GM21381 (cell line): Measurements from ENCODE around the gene ULK4.

Experiments used
- ATAC-seq: cut with Tn5 transposase; IDR thresholded peaks from one replicate; pipeline ENCODE4 v1.9.1; 2021; ENCODE audit warnings: mild to moderate bottlenecking, moderate library complexity; ENCODE audit not compliant: unreplicated experiment

ULK4 gene

GRCh38 chr3:41508063-41508696, 453.7 kb downstream of the ULK4 start:
- no peak for ATAC-seq

- no peak for ATAC-seq
These were observed 454.4 kb downstream of the ULK4 start for GRCh38 chr3:41507336-41508062.

- no peak for ATAC-seq
These were observed 457.8 kb downstream of the ULK4 start for GRCh38 chr3:41503998-41504623.

- ATAC-seq, result no peak
These were observed 459.4 kb downstream of the ULK4 start for GRCh38 chr3:41502481-41502880.

- no peak for ATAC-seq
These were observed 459.9 kb downstream of the ULK4 start for GRCh38 chr3:41502023-41502422.

- no peak for ATAC-seq
These were observed 463.1 kb downstream of the ULK4 start for GRCh38 chr3:41498847-41499246.

GRCh38 chr3:41490360-41490759, 471.5 kb downstream of the ULK4 start:
- no peak for ATAC-seq

GRCh38 chr3:41489231-41489630, 472.7 kb downstream of the ULK4 start:
- ATAC-seq, result no peak

- ATAC-seq, result no peak
These were observed 473.4 kb downstream of the ULK4 start for GRCh38 chr3:41488501-41488900.

GRCh38 chr3:41485484-41485883, 476.4 kb downstream of the ULK4 start:
- ATAC-seq, result no peak

- ATAC-seq, result no peak
These were observed 479.8 kb downstream of the ULK4 start for GRCh38 chr3:41482134-41482533.

- ATAC-seq, result no peak
These were observed 483.6 kb downstream of the ULK4 start for GRCh38 chr3:41478278-41478677.

GRCh38 chr3:41477399-41478014, 484.4 kb downstream of the ULK4 start:
- no peak for ATAC-seq

GRCh38 chr3:41469083-41469482, 492.8 kb downstream of the ULK4 start:
- ATAC-seq, result no peak

GRCh38 chr3:41467481-41467880, 494.4 kb downstream of the ULK4 start:
- no peak for ATAC-seq

GRCh38 chr3:41464858-41465257, 497.0 kb downstream of the ULK4 start:
- ATAC-seq, result no peak

GRCh38 chr3:41464401-41464800, 497.5 kb downstream of the ULK4 start:
- ATAC-seq, result no peak

GRCh38 chr3:41462103-41462691, 499.7 kb downstream of the ULK4 start:
- ATAC-seq, result no peak

- ATAC-seq, result no peak
These were observed 501.2 kb downstream of the ULK4 start for GRCh38 chr3:41460736-41461135.

- no peak for ATAC-seq
These were observed 504.7 kb downstream of the ULK4 start for GRCh38 chr3:41457176-41457575.

GRCh38 chr3:41456162-41456561, 505.7 kb downstream of the ULK4 start:
- no peak for ATAC-seq
